Measurements from ENCODE around the gene CD72.

- no peak for TF ChIP-seq POLR2AphosphoS5 (IDR thresholded peaks at IDR 0.05)
- TF ChIP-seq CTCF (IDR thresholded peaks at IDR 0.05), result no peak
- TF ChIP-seq EP300 (IDR thresholded peaks at IDR 0.05), result no peak
- TF ChIP-seq POLR2A (IDR thresholded peaks at IDR 0.05), result no peak
Measured at GRCh38 chr9:35636135-35636876, 18.1 kb upstream of the CD72 start.

Data from sigmoid colon (tissue), 4 donors.